Body of pancreas (tissue), 4 donors: ENCODE results near the gene ANKRD17.

Experiments
- POLR2A ChIP-seq, 3 donors: fragments of 450-650 bp; IDR thresholded peaks; one replicate each; pipeline ENCODE4 v1.6.1; 2016; ENCODE audit warnings: antibody characterized with exemption in 3 of 3, mild to moderate bottlenecking in 2 of 3
- TF ChIP-seq, protein P1 (sequence below), 7 experiments: fragments of 450-650 bp in 4 of 7; fragments of 200-600 bp in 3 of 7; sonication (generic) in 3 of 7; IDR thresholded peaks; one replicate each; pipeline ENCODE4 v1.5.1; 2016 to 2019; ENCODE audit warnings: antibody characterized with exemption in 7 of 7

DNA sequence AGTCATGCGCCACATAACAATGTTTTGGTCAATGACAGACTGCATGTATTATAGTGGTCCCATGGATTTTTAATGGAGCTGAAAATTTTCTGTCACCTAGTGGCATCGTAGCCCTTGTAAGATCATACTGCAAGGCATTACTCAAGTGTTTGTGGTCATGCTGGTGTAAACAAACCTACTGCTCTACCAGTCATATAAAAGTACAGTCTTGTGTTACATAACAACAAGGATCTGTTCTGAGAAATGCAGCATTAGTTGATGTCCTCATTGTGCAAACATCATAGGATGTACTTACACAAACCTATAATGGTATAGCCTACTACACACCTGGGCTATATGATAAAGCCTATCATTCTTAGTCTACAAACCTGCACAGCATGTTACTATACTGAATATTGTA is 223.7 kb downstream of the ANKRD17 start:
- no peak for TF ChIP-seq POLR2A (IDR thresholded peaks at IDR 0.05)
- TF ChIP-seq, protein P1, sequence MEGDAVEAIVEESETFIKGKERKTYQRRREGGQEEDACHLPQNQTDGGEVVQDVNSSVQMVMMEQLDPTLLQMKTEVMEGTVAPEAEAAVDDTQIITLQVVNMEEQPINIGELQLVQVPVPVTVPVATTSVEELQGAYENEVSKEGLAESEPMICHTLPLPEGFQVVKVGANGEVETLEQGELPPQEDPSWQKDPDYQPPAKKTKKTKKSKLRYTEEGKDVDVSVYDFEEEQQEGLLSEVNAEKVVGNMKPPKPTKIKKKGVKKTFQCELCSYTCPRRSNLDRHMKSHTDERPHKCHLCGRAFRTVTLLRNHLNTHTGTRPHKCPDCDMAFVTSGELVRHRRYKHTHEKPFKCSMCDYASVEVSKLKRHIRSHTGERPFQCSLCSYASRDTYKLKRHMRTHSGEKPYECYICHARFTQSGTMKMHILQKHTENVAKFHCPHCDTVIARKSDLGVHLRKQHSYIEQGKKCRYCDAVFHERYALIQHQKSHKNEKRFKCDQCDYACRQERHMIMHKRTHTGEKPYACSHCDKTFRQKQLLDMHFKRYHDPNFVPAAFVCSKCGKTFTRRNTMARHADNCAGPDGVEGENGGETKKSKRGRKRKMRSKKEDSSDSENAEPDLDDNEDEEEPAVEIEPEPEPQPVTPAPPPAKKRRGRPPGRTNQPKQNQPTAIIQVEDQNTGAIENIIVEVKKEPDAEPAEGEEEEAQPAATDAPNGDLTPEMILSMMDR (IDR thresholded peaks at IDR 0.05), result no peak
